HG03354 (cell line): ENCODE measurements around the gene ICAM2.

ENCODE experiments used
- ATAC-seq: cut with Tn5 transposase; IDR thresholded peaks from one replicate; pipeline ENCODE4 v1.9.1; 2021; ENCODE audit warnings: mild to moderate bottlenecking; ENCODE audit not compliant: unreplicated experiment, poor library complexity, severe bottlenecking

ICAM2 gene

DNA sequence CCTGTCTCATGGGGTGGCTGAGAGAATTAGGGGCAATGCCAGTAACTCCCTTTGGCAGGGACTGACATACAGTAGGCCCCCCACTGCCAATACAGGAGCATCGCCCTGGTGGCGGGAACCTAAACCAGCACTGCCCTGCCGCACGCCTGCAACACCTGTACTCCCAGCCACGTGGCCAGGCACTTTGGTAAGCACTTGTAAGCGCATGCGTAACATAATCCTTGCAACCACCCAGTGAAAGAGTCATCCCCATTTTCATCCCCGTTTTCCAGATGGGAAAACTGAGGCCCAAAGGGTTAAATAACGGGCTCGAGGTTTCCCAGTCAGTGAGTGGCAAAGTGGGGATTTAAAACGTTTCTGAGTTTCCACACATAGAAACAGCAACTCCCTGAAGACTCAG lies 65.2 kb downstream of the ICAM2 start:
- no peak for ATAC-seq

DNA sequence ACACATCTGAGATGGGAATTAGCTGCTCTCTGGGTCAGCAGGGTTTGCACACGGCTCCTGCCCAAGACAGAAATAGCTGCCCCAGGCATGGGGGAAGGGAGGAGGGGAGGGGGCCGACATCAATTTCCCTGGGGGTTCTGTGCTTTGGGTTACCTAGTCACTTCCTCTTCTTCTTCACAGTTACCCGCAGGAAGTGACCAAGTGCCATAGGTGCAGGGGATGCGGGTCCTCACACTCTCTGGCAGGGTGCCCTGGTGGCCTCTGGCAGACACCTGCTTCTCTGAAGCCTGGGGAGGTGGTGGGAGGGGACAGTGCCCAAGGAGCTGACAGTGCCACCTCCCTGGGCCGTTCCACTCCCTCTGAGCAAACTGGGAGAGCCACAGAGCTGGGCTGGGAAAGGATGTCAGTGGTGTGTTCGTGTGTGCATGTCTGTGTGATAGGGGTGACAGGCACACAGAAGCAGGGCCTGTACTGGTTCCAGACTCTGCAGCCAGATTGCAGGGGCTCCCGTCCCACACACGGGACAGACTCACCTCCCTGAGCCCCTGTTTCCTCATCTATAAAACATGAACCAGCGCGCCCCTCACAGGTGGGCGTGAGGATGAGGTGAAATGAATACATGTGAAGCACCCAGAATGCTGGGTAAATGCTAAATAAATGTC lies 65.9 kb downstream of the ICAM2 start:
- ATAC-seq: peak; percentile 67
